Measurements from ENCODE around the gene TRRAP.

The TRRAP gene

GRCh38 chr7:99027241-99027640 lies 148.9 kb downstream of the TRRAP start (continued):
- no peak for TF ChIP-seq ZNF211 (tag by site-specific recombination; IDR thresholded peaks at IDR 0.05; ENCODE audit: low read depth)
- no peak for TF ChIP-seq ZNF544 (tag by site-specific recombination; IDR thresholded peaks at IDR 0.05)
- TF ChIP-seq ZBTB6 (tag by site-specific recombination; IDR thresholded peaks at IDR 0.05): no peak
- TF ChIP-seq ZNF830 (tag by site-specific recombination; IDR thresholded peaks at IDR 0.05; ENCODE audit: low read depth): no peak

- no peak overlapping the region for H3K27ac ChIP-seq (ENCODE audit: extremely low read depth, low read depth, low read length)
- H3K9me3 ChIP-seq (ENCODE audit: control insufficient read depth, insufficient read depth, low read depth, low read length): no peaks in the 10 kb centered on the region
- ChIA-PET CTCF (interaction anchor here (2.1 kb wide), 1 partner anchor 11 kb away, joined by 4 read pairs; no protein-coding TSS in a partner anchor), POLR2A (no interaction called here)
- H3K4me3 ChIP-seq (ENCODE audit: low read depth, low read length): no peak overlapping the region
- H3K36me3 ChIP-seq (ENCODE audit: control insufficient read depth in 2 of 2, insufficient read depth in 1 of 2, low read length in 2 of 2): peaks cover 12 to 49% of the 10 kb centered on the region in 2 experiments; a peak in 2 of 3 replicates
- TF ChIP-seq ZNF473 (tag by site-specific recombination; IDR thresholded peaks at IDR 0.05) (no peak), ZNF747 (tag by site-specific recombination; IDR thresholded peaks at IDR 0.05) (no peak), SCRT2 (tag by site-specific recombination; IDR thresholded peaks at IDR 0.05) (no peak), KLF17 (tag by site-specific recombination; IDR thresholded peaks at IDR 0.05) (no peak)
- no peaks in the 10 kb centered on the region for H3K4me1 ChIP-seq (ENCODE audit: control insufficient read depth, insufficient read depth, low read length)
These were observed 149.5 kb downstream of the TRRAP start for GRCh38 chr7:99027841-99028240.

- H3K36me3 ChIP-seq (ENCODE audit: control insufficient read depth in 2 of 2, insufficient read depth in 1 of 2, low read length in 2 of 2): peaks cover 15 to 55% of the 10 kb centered on the region in 2 experiments; a peak in 2 of 3 replicates
These were observed 150.1 kb downstream of the TRRAP start for GRCh38 chr7:99028261-99028973.

GRCh38 chr7:99029466-99030435 lies 151.4 kb downstream of the TRRAP start:
- Histone ChIP-seq H3K4me3 (ENCODE audit: low read depth, low read length) (no peak overlapping the region), H3K9me3 (ENCODE audit: control insufficient read depth, insufficient read depth, low read depth, low read length) (no peaks in the 10 kb centered on the region), H3K4me1 (ENCODE audit: control insufficient read depth, insufficient read depth, low read length) (no peaks in the 10 kb centered on the region), H3K27ac (ENCODE audit: extremely low read depth, low read depth, low read length) (no peak overlapping the region), H3K36me3 (ENCODE audit: control insufficient read depth in 2 of 2, insufficient read depth in 1 of 2, low read length in 2 of 2) (peaks cover 16 to 68% of the 10 kb centered on the region in 2 experiments; a peak in 2 of 3 replicates)
- POLR2A ChIA-PET: no interaction called here
- CTCF ChIA-PET: interaction anchor here (0.9 to 1.0 kb wide), 2 partner anchors 157 to 283 kb away, joined by 3 read pairs; no protein-coding TSS in a partner anchor
- TF ChIP-seq YY1 (tag by site-specific recombination; IDR thresholded peaks at IDR 0.05): no peak
- TF ChIP-seq REPIN1 (tag by site-specific recombination; IDR thresholded peaks at IDR 0.05; ENCODE audit: low read depth): no peak
- no peak for TF ChIP-seq GLIS2 (tag by site-specific recombination; IDR thresholded peaks at IDR 0.05)
- no peak for TF ChIP-seq MYNN (tag by site-specific recombination; IDR thresholded peaks at IDR 0.05; ENCODE audit: borderline replicate concordance)
- no peak for TF ChIP-seq ZSCAN23 (tag by site-specific recombination; IDR thresholded peaks at IDR 0.05)
- no peak for TF ChIP-seq ZNF660 (tag by site-specific recombination; IDR thresholded peaks at IDR 0.05)
- no peak for TF ChIP-seq ZNF18 (tag by site-specific recombination; IDR thresholded peaks at IDR 0.05)
- TF ChIP-seq ZNF521 (tag by site-specific recombination; IDR thresholded peaks at IDR 0.05): no peak
- TF ChIP-seq ZNF596 (tag by site-specific recombination; IDR thresholded peaks at IDR 0.05): no peak
- TF ChIP-seq ZNF580 (tag by site-specific recombination; IDR thresholded peaks at IDR 0.05): no peak

More at GRCh38 chr7:99028261-99028973, 150.1 kb downstream of the TRRAP start:
- no peak overlapping the region for H3K27ac ChIP-seq (ENCODE audit: extremely low read depth, low read depth, low read length)
- no peaks in the 10 kb centered on the region for H3K9me3 ChIP-seq (ENCODE audit: control insufficient read depth, insufficient read depth, low read depth, low read length)
- ChIA-PET CTCF (interaction anchor here (1.0 kb wide), 1 partner anchor 285 kb away, joined by 3 read pairs; no protein-coding TSS in a partner anchor), POLR2A (no interaction called here)
- no peak for TF ChIP-seq INSM2 (tag by site-specific recombination; IDR thresholded peaks at IDR 0.05)
- 0 out of 2 replicates have a peak, but pooled peaks have one; percentile 29 for TF ChIP-seq EGR2 (tag by site-specific recombination; IDR thresholded peaks at IDR 0.05; ENCODE audit: low read depth)
- TF ChIP-seq ZFHX2 (tag by site-specific recombination; conservative IDR thresholded peaks at IDR 0.05): peak; percentile 48
- no peak overlapping the region for H3K4me3 ChIP-seq (ENCODE audit: low read depth, low read length)
- H3K4me1 ChIP-seq (ENCODE audit: control insufficient read depth, insufficient read depth, low read length): no peaks in the 10 kb centered on the region

All from HEK293 (cell line).